Activated CD4-positive, alpha-beta T cell treated with anti-CD3 and anti-CD28 coated beads for 48 hours (primary cell): Measurements from ENCODE around the gene HABP4.

Experiments
- DNase-seq: peaks from one replicate; pipeline ENCODE4 v3.0.0-alpha.2; 2020

Gene HABP4

DNA sequence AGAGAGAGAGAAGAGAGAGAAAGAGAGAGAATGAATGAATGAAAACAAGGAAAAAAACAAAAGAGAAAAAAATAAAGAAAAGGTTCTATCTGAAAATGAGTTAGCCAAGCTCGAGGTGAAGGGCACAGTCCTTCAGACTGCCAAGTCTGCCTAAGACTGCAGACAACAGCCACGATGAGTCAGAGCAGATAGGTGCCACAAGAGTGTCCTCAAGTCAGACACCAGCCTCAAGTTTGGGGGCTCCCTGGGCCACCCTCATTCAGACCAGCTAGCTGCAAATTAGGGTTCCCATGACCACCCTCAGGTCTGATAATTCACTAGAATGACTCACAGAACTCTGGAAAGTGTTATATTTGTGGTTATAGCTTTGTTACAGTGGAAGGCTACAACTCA is 13.9 kb upstream of the HABP4 start:
- DNase-seq, result no peak

DNA sequence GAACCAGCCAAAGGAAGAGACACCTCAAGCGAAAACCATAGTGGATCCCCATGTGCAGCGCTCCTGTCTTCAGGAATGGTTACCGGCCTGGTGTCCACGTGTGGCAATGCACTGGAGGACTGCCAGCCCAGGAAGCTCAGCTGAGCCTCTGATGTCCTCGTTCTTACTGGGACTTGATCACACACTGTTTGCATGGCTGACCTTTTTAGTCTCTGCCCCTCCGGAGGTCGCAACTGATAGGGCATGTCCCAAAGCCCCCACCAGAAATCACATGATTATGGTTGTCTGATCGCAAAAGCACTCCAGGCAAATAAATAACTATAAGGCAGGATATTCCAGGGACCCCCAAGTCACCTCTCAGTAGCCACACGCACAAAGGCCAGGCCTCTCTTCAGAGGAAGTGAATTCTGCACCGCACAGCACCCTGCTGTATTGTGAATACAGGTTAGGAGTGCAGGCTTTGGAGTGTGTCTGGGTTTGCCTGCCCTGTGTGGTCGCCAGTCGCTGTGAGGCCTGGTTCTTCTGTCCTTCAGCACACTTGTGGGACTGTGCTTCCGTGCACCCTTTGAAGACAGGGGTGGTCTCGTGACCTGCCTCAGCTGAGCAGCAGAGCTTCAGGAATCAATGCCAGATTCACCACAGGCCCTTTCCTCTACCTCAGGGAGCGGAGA is 13.4 kb upstream of the HABP4 start:
- no peak for DNase-seq

DNA sequence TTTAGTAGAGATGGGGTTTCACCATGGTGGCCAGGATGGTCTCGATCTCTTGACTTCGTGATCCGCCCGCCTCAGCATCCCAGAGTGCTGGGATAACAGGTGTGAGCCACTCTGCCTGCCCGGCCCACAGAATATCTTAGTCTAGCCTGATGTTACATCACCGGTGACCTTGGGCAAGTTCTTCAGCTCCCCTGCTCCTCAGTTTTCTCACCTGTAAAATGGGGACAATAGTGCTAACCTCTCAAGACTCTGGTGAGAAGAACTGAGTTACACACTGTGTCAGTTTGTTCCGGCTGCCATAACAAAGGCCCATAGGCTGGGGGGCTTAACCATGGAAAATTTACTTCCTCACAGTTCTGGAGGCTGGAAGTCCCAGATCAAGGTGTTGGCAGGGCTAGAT is 12.5 kb upstream of the HABP4 start:
- no peak for DNase-seq

GRCh38 chr9:96440671-96441199 is 9.2 kb upstream of the HABP4 start:
- DNase-seq, result no peak

DNA sequence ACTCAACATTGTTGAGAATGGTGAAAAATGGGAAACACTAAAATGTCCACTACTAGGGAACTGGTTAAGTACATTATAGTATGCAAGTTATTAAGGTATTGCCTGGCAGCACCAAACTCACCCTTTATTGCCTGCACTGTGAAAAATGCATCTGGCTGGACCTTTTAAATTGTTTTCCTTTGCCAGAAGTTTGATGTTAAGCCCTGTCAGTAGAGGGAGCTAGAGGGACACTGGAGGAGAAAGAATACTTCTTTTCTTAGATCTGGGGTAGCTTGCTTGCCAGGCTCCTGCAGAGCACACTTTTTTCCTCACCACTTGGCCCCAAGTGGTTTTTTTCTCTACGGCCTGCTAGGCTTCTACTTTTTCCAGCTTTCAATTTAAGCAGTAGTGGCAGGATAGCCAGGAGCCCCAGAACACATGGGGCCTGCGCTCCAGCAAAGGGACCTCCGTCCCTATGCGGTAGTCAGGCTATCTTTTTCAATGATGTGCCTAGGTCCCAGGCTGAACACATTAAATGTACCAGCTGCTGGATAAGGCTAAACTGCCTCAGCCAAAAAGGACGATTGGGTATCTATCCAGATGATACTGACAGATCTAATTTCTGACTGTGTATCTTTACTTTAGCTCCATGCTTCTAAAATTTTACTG is 8.0 kb upstream of the HABP4 start:
- peak; percentile 29 for DNase-seq

GRCh38 chr9:96442491-96442890 is 7.5 kb upstream of the HABP4 start:
- no peak for DNase-seq

- DNase-seq, result no peak
Observed at GRCh38 chr9:96447406-96447805, 2.6 kb upstream of the HABP4 start.

DNA sequence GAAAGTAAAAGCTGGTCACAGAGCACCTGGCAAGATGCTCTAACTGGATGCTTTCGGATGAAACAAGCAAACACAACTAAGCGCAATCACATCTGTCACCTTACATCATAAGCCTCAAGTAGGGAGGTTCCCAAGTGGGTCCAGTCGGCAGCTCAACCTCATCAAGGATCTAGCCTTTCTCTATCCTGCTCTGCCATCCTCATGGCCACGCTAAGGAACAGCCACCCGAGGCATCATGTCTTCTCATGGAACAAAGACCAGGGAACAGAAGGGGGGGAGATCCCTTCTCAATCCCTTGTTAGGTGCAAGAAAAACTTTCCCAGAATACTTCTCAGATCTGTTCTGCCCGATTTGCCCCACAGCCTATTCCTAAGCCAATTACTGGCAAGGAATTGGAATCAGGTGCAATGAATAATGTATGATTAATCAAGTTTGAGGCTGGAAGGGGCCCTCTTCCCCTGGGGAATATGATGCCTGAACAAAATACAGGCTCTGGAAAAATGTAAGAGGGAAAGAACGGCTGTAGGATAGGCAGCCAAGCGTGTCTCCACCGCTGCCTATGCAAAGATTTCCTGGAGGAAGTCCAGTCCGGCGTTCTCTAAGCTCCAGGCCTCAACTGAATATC is 1.3 kb upstream of the HABP4 start:
- DNase-seq, result no peak

- DNase-seq, result no peak
Observed at GRCh38 chr9:96449523-96449844, 485 bp upstream of the HABP4 start.

GRCh38 chr9:96450613-96451528 is 902 bp downstream of the HABP4 start:
- DNase-seq, result peak; percentile 34

DNA sequence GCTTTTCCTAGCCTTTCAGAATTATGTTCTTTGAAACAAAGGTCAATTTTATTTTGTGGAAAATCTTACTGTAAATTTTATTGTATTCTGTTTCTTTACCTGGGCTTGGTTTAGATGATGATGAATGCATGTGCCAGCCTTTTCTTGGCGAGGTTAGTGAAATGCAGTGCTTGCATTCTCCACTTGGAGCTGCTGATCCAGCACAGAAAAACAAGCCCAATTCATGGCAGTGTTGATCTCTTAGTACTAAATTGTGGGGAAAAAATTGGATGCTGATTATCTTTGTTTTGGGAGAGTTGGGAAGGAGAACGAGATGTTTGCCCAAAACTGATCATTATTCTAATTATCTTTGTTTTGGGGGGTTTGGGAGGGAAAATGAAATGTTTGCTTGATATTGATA is 3.7 kb downstream of the HABP4 start:
- DNase-seq, result peak; percentile 34

DNA sequence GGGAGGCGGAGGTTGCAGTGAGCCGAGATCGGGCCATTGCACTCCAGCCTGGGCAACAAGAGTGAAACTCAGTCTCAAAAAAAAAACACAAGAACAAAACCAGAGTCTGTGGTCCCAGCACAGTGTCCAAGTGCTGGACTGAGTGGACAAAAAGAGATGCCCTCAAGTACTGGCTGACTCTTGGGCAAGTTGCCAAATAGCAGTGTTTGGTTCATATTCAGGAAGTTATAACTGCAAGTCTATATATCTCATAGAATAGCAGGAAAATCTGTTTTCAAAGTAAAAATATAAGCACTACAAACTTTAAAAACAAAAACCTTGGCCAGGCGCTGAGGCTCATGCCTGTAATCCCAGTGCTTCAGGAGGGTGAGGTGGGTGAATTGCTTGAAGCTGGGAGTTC is 7.3 kb downstream of the HABP4 start:
- no peak for DNase-seq

- DNase-seq, result no peak
Observed at GRCh38 chr9:96458226-96458625, 8.3 kb downstream of the HABP4 start.

DNA sequence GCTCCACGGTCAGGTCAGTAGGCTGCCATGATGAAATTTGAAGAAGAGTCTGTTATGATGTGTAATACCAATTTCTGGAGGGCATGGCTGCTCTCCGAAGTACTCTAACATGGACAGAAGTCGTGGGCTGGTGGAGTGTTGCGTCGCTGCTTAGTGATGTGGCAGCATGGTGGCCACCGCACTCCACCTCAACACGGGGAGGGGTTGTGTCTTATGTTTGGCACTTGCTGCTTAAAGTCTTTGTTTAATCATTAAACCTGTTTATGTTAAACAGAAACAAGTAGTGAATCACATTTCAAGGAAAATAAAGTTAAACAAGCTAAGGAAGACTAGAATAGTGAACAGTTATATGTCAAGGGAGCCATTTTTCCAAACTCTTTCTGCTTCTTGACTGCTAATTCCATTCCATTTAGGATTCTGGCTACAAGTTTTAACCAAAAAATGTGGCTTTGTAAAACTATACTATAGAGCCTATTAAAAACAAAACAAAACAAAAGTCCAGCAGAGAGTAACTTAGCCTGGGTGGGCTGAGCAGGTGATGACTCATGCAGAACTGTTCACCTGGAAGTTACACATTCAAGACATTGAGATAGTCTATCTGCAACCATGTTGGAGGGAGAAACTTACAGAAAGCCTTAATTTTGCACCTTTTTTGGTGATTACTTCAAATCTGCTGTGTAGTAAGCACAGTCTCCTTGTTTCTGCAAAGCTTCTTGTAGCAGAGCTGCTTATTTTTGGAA is 9.5 kb downstream of the HABP4 start:
- no peak for DNase-seq

DNA sequence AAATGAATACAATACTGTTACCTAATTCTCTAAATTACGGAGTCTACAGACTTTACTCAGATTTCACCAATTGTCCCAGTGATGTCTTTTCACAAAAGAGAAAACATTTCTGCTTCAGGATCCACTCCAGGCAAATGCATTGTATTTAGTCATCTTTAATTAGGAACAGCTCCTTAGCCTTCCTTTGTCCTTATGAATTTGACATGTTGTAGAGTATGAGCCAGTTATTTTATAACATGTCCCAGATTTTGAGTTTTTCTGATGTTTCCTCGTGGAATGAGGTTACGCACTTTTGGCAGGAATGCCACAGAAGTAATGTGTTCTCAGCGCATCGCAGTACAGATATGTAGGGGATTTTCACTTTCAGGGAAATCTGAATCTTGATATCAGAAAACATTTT is 10.5 kb downstream of the HABP4 start:
- no peak for DNase-seq

GRCh38 chr9:96460882-96461281 is 10.9 kb downstream of the HABP4 start:
- DNase-seq, result no peak

DNA sequence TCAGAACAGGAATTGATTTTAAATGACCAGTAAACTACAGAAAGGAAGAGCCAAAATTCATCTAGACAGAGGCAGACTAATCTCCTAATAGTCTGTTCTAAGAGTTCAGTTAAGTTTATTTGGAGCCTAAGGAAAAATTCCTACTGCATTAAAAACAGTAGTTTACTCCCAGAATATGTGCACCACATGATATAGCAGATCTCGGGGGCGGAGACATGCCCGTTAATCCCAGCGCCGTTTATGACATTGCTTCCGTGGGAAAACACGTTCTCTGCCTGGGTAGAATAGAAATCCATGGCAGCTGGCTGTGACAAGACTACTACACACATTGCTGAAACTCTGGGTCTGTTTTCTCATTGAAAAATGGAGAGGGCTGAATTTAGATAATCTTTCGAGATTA is 11.4 kb downstream of the HABP4 start:
- no peak for DNase-seq

DNA sequence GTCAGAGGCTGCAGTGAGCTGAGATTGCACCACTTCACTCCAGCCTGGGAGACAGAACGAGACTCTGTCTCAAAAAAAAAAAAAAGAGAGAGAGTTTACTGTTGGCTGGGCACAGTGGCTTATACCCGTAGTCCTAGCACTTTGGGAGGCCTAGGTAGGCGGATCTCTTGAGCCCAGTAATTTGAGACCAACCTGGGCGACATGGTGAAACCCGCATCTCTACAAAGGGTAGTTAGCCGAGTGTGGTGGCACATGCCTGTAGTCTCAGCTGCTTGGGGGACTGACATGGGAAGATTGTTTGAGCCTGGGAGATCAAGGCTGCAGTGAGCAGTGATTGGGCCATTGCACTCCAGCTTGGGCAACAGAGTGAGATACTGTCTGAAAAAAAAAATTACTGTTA is 12.6 kb downstream of the HABP4 start:
- DNase-seq, result no peak

DNA sequence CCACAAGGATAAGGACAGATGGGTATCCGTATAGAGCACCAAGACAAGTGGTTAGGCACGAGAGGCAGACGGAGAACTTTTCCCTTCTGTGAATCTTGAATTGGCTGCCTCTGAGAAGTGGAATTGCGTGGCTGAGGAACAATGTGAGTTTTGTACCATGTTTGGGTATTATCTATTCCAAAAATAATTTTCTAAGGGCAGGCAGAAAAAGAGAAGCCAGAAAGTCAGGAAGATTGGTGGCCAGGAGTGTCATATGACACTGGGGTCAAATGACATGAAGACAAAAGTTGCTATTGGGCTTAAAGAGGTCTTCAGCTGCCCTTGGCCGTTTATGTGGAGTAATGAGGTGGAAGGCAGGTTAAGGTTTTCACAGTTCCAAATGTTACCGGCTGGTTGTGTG is 14.5 kb downstream of the HABP4 start:
- DNase-seq, result no peak

DNA sequence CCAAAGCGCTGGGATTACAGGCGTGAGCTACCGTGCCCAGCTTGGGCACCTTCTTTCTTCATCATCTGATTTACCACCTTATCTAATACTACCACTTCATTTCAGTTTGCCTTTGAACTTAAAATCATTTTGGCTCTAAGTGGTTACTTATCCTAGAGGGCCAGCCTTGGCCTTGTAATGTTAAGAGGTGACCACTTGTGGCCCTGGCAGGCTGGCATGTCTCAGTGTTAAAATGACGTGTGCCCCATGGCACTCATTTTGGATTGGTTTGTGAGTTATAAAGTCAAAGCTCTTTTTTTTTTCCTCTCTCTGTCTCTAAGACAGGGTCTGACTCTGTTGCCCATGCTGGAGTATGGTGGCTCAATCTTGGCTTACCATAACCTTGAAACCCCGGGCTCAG is 17.8 kb downstream of the HABP4 start:
- DNase-seq, result no peak

GRCh38 chr9:96476013-96476412 is 26.0 kb downstream of the HABP4 start:
- no peak for DNase-seq

GRCh38 chr9:96476591-96476990 is 26.6 kb downstream of the HABP4 start:
- no peak for DNase-seq
